IPS-18a (cell line): Measurements from ENCODE around the gene ACKR3.

Source experiments
- H3K27ac ChIP-seq: one replicate; pipeline ENCODE4 v1.5.1; 2013; ENCODE audit warnings: low read length
- H3K27me3 ChIP-seq: one replicate; pipeline ENCODE4 v1.6.1; 2013; ENCODE audit warnings: mild to moderate bottlenecking, low read length; ENCODE audit not compliant: control insufficient read depth, insufficient read depth
- H3K36me3 ChIP-seq: one replicate; pipeline ENCODE4 v1.6.1; 2013; ENCODE audit warnings: low read depth, low read length; ENCODE audit not compliant: control insufficient read depth
- H3K4me1 ChIP-seq: one replicate; pipeline ENCODE4 v1.6.1; 2013; ENCODE audit warnings: low read depth, low read length; ENCODE audit not compliant: control insufficient read depth
- H3K4me3 ChIP-seq: one replicate; pipeline ENCODE4 v1.5.1; 2013; ENCODE audit warnings: low read length
- H3K9ac ChIP-seq: one replicate; pipeline ENCODE4 v1.6.1; 2013; ENCODE audit warnings: mild to moderate bottlenecking, low read length, moderate library complexity
- H3K9me3 ChIP-seq: one replicate; pipeline ENCODE4 v1.6.1; 2013; ENCODE audit warnings: low read depth, low read length; ENCODE audit not compliant: control insufficient read depth

Gene ACKR3

DNA sequence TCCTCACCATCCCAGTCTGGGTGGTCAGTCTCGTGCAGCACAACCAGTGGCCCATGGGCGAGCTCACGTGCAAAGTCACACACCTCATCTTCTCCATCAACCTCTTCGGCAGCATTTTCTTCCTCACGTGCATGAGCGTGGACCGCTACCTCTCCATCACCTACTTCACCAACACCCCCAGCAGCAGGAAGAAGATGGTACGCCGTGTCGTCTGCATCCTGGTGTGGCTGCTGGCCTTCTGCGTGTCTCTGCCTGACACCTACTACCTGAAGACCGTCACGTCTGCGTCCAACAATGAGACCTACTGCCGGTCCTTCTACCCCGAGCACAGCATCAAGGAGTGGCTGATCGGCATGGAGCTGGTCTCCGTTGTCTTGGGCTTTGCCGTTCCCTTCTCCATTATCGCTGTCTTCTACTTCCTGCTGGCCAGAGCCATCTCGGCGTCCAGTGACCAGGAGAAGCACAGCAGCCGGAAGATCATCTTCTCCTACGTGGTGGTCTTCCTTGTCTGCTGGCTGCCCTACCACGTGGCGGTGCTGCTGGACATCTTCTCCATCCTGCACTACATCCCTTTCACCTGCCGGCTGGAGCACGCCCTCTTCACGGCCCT is 11.2 kb downstream of the ACKR3 start:
- no peak overlapping the region for H3K27ac ChIP-seq
- H3K4me1 ChIP-seq = peaks cover 9% of the 10 kb centered on the region
- H3K4me3 ChIP-seq = no peak overlapping the region
- no peak overlapping the region for H3K9ac ChIP-seq
- H3K9me3 ChIP-seq = no peaks in the 10 kb centered on the region
- H3K36me3 ChIP-seq = peaks cover 3% of the 10 kb centered on the region
- no peaks in the 10 kb centered on the region for H3K27me3 ChIP-seq

DNA sequence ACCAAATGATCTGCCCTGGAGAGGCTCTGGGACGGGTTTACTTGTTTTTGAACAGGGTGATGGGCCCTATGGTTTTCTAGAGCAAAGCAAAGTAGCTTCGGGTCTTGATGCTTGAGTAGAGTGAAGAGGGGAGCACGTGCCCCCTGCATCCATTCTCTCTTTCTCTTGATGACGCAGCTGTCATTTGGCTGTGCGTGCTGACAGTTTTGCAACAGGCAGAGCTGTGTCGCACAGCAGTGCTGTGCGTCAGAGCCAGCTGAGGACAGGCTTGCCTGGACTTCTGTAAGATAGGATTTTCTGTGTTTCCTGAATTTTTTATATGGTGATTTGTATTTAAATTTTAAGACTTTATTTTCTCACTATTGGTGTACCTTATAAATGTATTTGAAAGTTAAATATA is 11.9 kb downstream of the ACKR3 start:
- Histone ChIP-seq H3K27ac (no peak overlapping the region), H3K27me3 (no peaks in the 10 kb centered on the region), H3K36me3 (peaks cover 3% of the 10 kb centered on the region), H3K9me3 (no peaks in the 10 kb centered on the region), H3K9ac (no peak overlapping the region), H3K4me3 (no peak overlapping the region), H3K4me1 (peaks cover 9% of the 10 kb centered on the region)

DNA sequence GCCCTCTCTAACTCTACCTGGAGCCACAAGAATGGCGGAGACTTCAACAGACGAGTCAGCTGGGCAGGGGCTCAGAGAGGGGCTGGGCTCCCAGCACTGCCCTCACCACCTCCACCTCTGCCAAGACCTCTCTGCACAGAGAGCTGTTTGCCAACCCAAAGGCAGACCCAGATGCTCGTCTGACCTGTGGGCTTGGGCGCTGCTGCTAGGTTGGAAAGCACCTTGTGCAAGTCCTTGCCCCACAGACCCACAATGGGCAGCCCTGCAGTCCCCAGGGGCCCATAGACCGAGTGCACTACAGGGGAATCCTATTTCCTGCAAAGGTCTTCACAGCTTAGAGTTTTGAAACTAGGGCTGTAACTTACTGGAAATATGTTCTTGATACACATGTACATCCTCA is 13.3 kb downstream of the ACKR3 start:
- Histone ChIP-seq H3K9ac (no peak overlapping the region), H3K9me3 (no peaks in the 10 kb centered on the region), H3K4me1 (peaks cover 9% of the 10 kb centered on the region), H3K4me3 (no peak overlapping the region), H3K27ac (no peak overlapping the region), H3K27me3 (no peaks in the 10 kb centered on the region), H3K36me3 (peaks cover 3% of the 10 kb centered on the region)

DNA sequence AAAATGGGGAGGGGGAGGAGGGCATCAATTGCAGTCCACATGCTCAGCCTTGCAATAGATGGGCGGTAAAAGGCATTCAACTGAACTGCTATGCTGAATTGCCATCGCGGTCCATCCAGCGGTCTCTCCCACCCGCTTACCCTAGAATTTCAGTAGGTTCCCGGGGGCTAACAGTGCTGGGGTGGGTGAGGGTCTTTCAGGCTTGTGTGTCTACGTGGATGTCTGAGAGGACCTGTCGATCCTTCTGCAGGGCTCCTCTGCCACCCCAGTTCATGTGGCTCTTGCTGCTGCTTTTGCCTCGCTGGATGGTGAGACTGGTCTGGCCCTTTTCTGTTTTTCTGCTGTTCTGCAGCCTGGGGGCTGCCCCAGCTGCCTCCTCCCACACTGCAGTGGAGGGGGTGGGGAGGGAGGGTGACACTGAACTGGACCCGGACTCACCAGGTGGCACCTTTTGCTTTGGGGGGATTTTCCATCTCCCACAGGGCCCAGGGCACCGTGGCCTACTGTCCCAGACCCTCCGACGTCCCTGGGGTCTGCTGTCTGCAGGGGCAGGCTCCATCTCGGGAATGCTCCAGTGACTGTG is 14.1 kb downstream of the ACKR3 start:
- Histone ChIP-seq H3K36me3 (peaks cover 3% of the 10 kb centered on the region), H3K27ac (no peak overlapping the region), H3K9me3 (no peaks in the 10 kb centered on the region), H3K4me3 (no peak overlapping the region), H3K27me3 (no peaks in the 10 kb centered on the region), H3K9ac (no peak overlapping the region), H3K4me1 (peaks cover 9% of the 10 kb centered on the region)

DNA sequence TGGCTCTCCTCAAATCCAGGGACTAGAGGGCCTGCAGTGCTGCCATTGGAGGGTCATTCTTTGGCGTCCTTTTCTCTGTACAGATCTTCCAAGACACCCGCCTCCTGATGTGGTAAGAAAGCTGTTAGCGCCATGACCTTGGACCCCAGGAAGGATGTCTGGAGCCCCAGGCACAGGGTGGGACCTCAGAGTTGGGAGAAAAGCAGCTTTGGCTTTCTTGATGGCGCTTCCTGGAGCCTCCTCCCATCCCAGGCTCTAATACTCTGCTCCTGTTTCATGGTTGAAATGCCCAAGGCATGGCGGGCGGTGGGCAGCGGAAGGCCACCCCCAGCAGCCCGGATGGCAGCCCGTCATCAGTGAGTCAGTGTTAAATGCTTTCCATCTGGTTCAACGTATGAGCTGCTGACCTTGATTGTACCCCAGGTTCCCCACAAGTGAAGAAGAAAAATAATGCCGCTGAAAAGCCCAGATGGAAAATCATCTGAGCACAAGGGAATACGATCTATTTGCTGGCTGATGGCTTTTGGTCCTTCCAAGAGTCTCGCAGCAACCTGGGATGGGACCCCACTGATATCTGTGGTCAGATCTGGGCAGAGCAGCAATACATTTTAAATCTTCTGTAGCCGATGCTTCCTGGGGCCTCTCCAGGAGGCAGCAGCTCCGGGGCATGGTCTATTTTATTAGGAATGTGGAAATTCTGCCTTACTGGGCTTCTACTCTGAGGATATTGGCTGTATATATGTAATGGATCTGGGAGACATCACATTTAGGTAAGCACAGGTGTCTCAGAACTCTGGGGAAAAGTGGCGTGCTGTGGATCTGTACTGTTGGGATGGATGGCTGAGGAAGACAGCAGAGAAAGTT is 15.1 kb downstream of the ACKR3 start:
- Histone ChIP-seq H3K9ac (no peak overlapping the region), H3K4me3 (no peak overlapping the region)

DNA sequence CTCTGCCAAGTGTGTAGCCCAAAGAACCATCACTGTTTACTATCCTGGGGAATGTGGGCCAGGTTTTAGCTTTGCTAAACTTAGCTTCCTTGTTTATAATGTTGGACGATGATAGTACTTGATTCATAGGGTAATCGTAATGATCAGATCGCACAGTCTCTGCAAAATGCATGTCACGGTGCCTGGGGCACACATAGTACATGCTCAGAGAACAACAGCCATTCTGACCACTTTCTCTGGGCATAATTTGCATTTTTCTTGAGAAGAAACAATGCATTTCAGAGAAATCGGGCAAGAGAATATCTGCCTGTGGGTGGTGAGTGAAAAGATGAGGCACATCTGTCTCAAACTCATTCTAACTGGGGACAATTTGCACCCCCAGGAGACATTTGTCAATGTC is 16.3 kb downstream of the ACKR3 start:
- Histone ChIP-seq H3K27me3 (no peaks in the 10 kb centered on the region), H3K4me3 (no peak overlapping the region), H3K27ac (no peak overlapping the region), H3K36me3 (no peaks in the 10 kb centered on the region), H3K4me1 (no peaks in the 10 kb centered on the region), H3K9me3 (no peaks in the 10 kb centered on the region), H3K9ac (no peak overlapping the region)

More for the DNA sequence above, 15.1 kb downstream of the ACKR3 start:
- H3K27ac ChIP-seq = no peak overlapping the region
- H3K4me1 ChIP-seq = no peaks in the 10 kb centered on the region
- H3K9me3 ChIP-seq = no peaks in the 10 kb centered on the region
- H3K27me3 ChIP-seq = no peaks in the 10 kb centered on the region
- H3K36me3 ChIP-seq = peaks cover 3% of the 10 kb centered on the region

DNA sequence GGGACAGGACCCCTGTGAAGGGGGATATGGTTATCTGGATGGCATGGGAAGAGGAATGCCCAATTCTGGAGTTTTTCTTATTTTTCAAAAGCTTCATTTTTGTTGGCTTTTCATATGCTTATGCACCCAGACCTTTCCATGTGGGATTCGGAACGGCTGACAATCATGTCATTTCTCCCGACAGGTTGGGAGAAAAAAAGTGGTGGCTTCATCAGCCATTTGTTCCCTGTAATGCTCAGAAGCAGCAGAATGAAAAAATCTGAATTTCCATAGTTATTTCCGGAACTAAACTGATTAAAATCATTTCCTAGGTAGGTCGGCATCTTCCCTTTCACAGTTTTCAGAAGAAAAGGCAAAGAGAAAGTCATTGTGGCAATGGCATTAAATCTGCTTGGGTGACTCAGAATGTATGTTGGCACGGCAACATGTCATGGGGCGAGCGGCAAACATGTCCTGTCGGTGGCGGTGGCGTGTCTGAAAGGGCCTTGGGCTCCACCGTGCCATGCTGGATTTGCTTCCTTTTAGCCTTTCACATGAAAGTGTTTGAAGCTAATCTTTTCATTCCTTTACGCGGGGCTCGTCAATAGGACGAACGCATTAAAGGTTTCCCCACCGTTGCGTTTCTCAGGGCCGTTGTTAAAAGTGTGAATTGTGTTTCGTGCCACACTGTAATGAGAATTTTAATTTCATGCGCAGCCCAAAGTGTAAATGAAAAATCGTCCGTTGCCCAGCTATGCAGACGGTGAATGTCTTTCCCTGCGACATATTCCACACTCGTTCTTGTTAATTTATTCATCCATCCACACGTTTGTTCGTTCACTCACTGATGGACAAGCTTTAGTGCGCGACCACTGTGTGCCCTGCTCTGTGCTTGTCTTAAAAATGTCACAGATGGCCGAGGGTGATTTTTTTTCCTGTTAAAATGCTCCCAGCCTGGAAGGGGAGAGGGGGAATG is 18.5 kb downstream of the ACKR3 start:
- no peak overlapping the region for H3K9ac ChIP-seq
- H3K4me1 ChIP-seq = no peaks in the 10 kb centered on the region
- no peak overlapping the region for H3K4me3 ChIP-seq
- H3K27ac ChIP-seq = no peak overlapping the region
- H3K9me3 ChIP-seq = no peaks in the 10 kb centered on the region
- no peaks in the 10 kb centered on the region for H3K27me3 ChIP-seq
- H3K36me3 ChIP-seq = no peaks in the 10 kb centered on the region

DNA sequence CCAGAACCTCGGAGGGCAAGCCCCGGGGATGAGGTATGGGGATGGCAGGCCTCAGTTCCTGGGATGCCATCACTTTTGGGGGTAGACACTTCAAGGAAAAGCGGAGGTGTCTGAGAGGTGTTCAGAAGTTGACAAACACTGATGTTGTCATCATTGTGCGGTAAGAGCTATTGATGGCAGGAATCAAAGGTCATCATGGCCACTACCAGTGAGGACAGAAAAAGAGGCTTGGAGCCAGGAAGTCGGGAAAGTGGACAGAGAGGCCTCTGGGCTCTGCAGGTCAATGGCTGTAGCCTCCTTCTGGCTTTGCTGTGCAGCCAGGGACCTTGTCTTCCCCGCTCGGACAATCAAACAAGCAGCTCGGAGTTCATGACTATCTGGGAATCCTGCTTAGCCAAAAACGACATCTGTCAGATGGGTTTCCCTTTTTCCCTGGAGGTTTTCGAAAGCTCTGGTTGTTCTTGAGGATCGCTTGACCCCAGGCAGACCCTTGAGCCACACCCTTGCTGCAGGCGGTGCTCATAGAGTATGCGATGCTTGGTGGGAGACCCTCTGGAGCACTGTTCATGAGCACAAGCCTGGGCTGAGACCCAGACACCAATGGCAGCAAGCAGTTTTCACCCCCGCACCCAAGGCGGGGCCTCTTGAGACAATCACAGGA is 19.4 kb downstream of the ACKR3 start:
- no peak overlapping the region for H3K4me3 ChIP-seq
- H3K9me3 ChIP-seq = no peaks in the 10 kb centered on the region
- no peaks in the 10 kb centered on the region for H3K27me3 ChIP-seq
- H3K9ac ChIP-seq = no peak overlapping the region
- no peak overlapping the region for H3K27ac ChIP-seq
- H3K4me1 ChIP-seq = no peaks in the 10 kb centered on the region
- no peaks in the 10 kb centered on the region for H3K36me3 ChIP-seq

DNA sequence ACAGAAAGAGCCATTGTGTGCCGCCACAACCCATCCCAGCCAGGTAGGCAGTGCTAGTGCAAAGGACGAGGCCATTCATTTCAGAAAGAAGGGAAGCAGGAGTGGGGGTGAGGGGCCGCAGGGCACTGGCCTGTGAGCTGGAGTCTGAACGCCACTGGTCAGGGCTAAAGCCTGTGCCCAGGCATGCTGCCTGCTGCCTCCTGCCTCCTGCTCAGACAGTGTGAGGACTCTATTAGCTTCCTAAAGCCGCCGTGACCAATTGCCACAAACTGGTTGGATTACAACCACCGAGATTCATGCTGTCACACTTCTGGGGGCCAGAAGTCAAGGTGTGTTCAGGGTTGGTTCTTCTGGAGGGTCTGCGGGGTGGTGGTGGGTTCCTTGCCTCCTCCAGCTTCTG is 21.2 kb downstream of the ACKR3 start:
- Histone ChIP-seq H3K27me3 (no peaks in the 10 kb centered on the region), H3K27ac (no peak overlapping the region), H3K4me1 (no peaks in the 10 kb centered on the region), H3K9me3 (no peaks in the 10 kb centered on the region), H3K36me3 (no peaks in the 10 kb centered on the region), H3K9ac (no peak overlapping the region), H3K4me3 (no peak overlapping the region)

DNA sequence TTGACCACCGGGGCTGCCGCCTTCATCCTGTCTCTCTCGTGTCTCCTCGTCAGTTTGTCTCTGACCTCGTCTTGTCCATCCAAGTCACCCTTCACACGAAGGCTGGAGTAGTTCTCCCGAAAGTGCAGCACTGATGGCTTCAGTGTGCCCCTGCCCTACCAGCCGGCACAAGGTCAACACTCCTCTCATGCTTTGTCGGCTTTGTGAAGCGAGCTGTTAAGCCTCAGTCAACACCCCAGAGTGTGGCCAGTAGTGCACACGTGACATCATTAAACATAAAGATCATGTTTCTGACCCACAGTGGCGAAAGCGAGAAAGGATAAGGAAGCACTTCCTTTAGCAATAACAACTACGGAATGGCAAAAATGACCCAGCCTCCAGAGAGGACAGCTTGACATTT is 23.2 kb downstream of the ACKR3 start:
- H3K4me3 ChIP-seq = no peak overlapping the region

DNA sequence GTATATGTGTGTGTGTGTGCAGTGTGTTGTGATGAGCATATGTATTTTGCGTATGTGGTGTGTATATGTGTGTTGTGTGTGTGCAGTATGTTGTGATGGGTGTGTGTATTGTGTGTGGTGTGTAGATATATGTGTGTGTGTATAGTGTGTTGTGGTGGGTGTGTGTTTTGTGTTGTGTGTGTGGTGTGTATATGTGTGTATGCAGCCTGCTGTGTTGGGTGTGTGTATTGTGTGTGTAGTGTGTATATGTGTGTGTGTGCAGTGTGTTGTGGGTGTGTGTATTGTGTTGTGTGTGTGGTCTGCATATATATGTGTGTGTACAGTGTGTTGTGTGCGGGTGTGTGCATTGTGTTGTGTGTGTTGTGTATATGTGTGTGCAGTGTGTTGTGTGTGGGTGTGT is 23.9 kb downstream of the ACKR3 start:
- Histone ChIP-seq H3K9me3 (no peaks in the 10 kb centered on the region), H3K9ac (no peak overlapping the region), H3K27me3 (no peaks in the 10 kb centered on the region), H3K4me1 (peaks cover 1% of the 10 kb centered on the region), H3K4me3 (no peak overlapping the region), H3K36me3 (no peaks in the 10 kb centered on the region), H3K27ac (no peak overlapping the region)

More for the DNA sequence above, 23.2 kb downstream of the ACKR3 start:
- H3K9me3 ChIP-seq = no peaks in the 10 kb centered on the region
- no peak overlapping the region for H3K27ac ChIP-seq
- H3K9ac ChIP-seq = no peak overlapping the region
- no peaks in the 10 kb centered on the region for H3K36me3 ChIP-seq
- H3K27me3 ChIP-seq = no peaks in the 10 kb centered on the region
- no peaks in the 10 kb centered on the region for H3K4me1 ChIP-seq
